ENCODE data around the gene EPHB1.
A peak's percentile ranks its signal among the peaks of the same experiment; 100 is the strongest.
"Not testable (repeated sequence)": the region's sequence is repeated elsewhere in the genome, so short reads cannot be mapped to it uniquely, and the experiment has no call there.

The EPHB1 gene

DNA sequence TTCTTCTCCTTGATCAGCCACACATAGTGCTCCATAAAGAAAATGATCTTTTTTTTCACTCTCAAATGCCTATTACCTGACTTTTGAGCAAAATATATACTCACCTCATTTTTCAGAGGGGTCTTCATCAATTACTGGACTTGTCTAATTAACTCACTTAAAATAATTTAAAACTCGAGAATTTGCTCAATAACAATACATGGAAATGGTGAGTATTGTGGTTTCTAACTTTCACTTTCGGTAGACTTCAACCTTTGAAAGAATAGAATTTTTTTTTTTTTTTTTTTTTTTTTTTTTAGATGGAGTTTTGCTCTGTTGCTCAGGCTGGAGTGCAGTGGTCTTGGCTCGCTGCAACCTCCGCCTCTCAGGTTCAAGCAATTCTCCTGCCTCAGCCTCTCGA lies 17.7 kb upstream of the EPHB1 start:
- DNase-seq = no peak

GRCh38 chr3:134788283-134788682 lies 6.8 kb upstream of the EPHB1 start:
- DNase-seq = not testable (repeated sequence)

DNA sequence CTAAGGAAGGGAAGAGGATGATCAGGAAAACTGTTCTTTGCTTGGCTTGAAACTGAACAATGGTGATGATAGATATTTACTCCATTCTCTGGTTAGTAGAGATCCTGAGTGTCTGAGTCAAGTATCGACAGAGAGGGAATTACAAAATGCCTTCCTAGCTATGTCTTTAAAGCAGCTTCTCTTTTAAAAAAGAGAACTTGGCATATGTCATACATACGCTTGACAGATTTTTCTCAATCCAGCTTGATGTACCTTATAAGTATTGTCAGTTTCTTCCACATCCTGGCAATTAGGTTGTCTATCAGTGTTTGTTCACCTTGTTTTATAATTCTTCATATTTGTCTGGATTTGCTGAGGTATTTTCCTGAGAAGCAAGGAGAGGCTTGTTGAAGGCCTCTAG lies 5.0 kb upstream of the EPHB1 start:
- DNase-seq = no peak

DNA sequence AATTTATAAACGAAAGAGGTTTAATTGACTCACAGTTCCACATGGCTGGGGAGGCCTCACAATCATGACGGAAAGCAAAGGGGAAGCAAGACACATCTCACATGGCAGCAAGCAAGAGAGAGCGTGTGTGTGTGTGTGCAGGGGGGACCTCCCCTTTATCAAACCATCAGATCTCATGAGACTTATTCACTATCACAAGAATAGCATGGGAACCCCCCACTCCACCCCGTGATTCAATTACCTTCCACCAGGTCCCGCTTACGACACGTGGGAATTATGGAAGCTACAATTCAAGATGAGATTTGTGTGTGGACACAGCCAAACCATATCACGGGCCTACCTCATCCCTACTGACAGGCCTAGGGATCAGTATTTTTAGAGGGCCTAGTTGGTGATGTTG lies 3.1 kb upstream of the EPHB1 start:
- DNase-seq = no peak

- no peak for DNase-seq
Measured at GRCh38 chr3:134792700-134793099, 2.4 kb upstream of the EPHB1 start.

DNA sequence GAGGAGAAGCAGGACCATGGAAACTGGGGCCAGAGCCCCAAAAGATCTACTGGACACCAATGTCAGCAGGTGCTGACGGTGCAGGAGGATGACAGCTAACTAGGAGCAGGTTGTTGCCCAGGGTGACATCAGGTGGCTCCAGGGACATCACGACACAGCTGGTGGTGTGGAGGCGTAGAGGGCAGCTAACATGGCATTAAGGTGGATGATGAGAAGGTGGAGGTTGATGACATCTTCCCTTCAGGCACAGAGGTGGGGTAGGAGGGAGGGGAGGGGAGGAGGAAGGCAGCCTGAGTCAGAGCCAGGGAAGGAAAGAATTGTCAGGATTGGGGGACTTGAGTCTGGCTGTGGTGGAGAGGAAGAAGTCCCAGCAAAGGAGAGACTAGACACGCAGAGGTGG lies 1.5 kb upstream of the EPHB1 start:
- DNase-seq = no peak

- DNase-seq = no peak
Measured at GRCh38 chr3:134794323-134794722, 737 bp upstream of the EPHB1 start.

GRCh38 chr3:134795746-134796280 lies 753 bp downstream of the EPHB1 start:
- DNase-seq = peak; percentile 25

GRCh38 chr3:134796281-134797056 lies 1.4 kb downstream of the EPHB1 start:
- DNase-seq = peak; percentile 21

- no peak for DNase-seq
Measured at GRCh38 chr3:134797057-134797740, 2.1 kb downstream of the EPHB1 start.

GRCh38 chr3:134797741-134798451 lies 2.8 kb downstream of the EPHB1 start:
- DNase-seq = no peak

DNA sequence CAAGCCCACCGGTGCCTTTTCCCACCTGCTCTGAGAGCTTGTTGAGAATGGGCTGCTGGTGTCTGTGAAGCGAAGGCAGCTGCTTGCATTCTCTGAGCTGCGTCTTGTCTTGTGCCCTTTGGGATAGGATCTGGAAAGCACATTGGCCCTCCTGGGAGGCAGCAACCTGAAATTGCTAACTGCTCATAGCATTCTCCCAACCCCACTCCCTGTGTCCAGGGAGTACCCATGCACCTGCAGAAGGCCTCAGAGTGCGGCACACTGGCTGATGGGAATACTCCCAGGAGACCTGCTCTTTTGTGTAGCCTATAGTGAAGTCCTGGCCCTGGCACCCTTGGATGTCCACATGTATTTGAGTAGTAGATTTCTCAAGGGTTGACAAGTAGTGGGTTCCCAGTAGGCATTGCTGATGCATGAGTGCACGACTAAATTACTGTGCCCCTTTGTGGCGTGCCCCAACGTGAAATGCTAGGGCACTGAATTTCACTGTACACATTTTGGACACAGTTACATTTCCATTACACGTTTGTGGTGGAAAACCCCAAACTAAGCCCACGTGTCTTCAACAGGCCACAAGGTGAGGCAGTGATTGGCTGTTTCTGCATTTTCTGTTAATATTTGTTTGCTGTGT lies 3.7 kb downstream of the EPHB1 start:
- DNase-seq = no peak

- no peak for DNase-seq
Measured at GRCh38 chr3:134799393-134799792, 4.3 kb downstream of the EPHB1 start.

GRCh38 chr3:134801204-134801958 lies 6.3 kb downstream of the EPHB1 start:
- no peak for DNase-seq

DNA sequence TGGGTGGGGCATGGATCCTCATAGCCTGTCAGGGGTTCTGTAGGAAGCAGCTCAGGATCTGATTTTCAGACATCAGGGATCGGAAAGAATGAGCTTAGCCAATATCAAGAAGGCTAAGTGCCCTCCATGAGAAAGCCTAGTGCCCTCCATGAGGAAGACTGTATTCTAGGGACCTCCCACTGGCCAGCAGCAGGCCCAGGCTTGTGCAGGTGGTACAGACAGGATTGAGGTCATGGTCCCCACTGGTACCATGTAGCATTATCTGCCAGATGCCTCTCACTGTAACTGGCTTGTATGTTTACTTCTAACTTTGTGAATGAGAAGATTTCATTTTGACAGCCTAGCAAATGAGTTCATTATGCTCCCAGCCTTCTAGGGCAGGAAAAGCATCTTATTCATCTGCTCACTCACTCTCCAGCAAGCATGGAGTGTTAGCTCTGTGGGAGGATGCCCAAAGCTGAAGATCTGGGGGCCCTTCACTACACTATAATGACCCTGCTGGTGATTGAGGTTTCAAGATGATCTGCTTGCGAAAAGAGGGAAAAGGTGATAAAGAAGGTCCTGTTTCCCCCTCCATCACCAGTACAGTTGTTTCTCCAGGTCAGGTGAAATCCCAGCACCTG lies 7.5 kb downstream of the EPHB1 start:
- no peak for DNase-seq

DNA sequence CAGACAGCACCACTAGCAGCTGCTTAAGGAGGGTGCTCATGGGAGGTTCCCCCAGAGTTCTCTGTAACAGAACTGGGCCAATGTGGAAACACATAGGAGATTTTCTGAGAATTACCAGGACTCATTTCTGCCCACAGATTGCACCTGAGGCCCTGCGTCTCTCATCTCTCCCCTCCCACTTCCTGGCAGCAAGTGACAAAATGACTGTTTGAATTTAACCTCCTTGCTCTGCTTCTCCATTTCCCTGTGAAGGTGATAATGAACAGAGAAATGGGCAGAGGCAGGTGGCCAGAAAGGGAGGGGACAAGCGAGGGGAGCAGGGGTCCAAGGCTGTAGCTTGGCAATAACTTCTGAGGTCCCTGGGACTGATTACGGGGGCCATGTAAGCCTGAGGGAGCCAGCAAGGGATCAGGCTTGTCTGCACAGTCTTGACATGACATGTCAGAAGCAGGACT lies 8.0 kb downstream of the EPHB1 start:
- no peak for DNase-seq

DNA sequence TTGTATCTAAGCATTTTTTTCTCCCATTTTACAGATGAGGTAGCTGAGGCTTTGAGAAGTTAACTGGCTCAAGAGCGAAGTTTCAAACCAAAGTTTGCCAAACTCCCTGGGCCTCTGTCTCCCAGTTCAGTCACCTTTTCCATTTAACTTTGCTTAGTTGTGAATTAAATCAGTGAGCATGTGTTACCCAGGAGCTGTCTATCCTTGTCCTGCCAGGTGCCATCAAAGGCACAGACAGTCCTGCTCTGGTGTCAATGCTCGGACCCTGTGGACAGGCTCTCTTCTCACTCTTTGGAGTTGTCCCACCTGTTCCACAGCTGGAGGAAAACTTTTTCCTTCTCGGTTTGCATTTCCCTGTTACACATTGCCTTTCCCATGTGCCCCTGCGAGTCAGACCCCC lies 8.6 kb downstream of the EPHB1 start:
- no peak for DNase-seq

- no peak for DNase-seq
Measured at GRCh38 chr3:134804508-134805480, 9.7 kb downstream of the EPHB1 start.

GRCh38 chr3:134807189-134807588 lies 12.1 kb downstream of the EPHB1 start:
- DNase-seq = peak; percentile 18

DNA sequence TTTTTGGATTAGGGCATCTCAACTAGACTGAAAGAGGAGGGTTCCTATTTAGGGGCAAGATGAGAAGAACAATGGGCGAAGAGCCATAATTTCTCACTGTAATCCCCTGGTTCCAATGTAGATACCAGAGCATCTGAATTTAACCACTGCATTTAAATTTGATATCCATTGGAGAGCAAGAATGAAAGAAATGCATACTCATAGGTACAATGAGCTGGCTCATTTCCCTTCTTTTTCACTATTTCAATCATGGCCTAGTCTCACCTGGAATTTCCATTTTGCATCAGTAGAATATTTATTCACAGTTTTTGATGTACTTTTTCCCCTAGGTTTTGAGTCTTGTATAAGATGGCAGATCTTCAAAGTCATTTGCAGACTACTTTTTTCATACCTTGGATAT lies 13.8 kb downstream of the EPHB1 start:
- no peak for DNase-seq
